SHP77 (cell line): ENCODE results near the gene COPS6.
"Not testable (repeated sequence)": the region's sequence is repeated elsewhere in the genome, so short reads cannot be mapped to it uniquely, and the experiment has no call there.

Source experiments
- DNase-seq, 2 experiments: peaks; one replicate each; lab custom pipeline; 2025; lab: John Stamatoyannopoulos, UW

Gene COPS6

GRCh38 chr7:100127866-100128636, 39.3 kb downstream of the COPS6 start:
- DNase-seq: peak in 1 of 2 experiments; percentile 7

- DNase-seq: no peak
Measured at GRCh38 chr7:100128637-100128963, 39.8 kb downstream of the COPS6 start.

- DNase-seq: not testable (repeated sequence)
Measured at GRCh38 chr7:100130220-100130607, 41.4 kb downstream of the COPS6 start.

- peak; percentile 43 to 70 for DNase-seq
Measured at GRCh38 chr7:100130608-100131453, 42.1 kb downstream of the COPS6 start.

- peak in 1 of 2 experiments; percentile 25 for DNase-seq
Measured at GRCh38 chr7:100132126-100132525, 43.4 kb downstream of the COPS6 start.

GRCh38 chr7:100132697-100133151, 44.0 kb downstream of the COPS6 start:
- DNase-seq: peak; percentile 61 to 74

GRCh38 chr7:100137851-100138760, 49.3 kb downstream of the COPS6 start:
- DNase-seq: no peak

GRCh38 chr7:100141555-100141949, 52.8 kb downstream of the COPS6 start:
- DNase-seq: no peak
